ENCODE data around the gene LDHD.

The LDHD gene

GRCh38 chr16:75151798-75152197, 35.2 kb upstream of the LDHD start:
- Histone ChIP-seq H3K27ac (ENCODE audit: low read depth, low read length, poor library complexity, severe bottlenecking) (no peak overlapping the region), H4K20me1 (ENCODE audit: insufficient read depth, low read length) (no peaks in the 10 kb centered on the region), H3K4me1 (ENCODE audit: insufficient read depth, low read length, severe bottlenecking) (peaks cover 11% of the 10 kb centered on the region), H3F3A (ENCODE audit: insufficient read depth, low read length) (no peaks in the 10 kb centered on the region), H3K27me3 (ENCODE audit: insufficient read depth, low read length) (no peaks in the 10 kb centered on the region), H3K9ac (ENCODE audit: low read length) (no peak overlapping the region), H3K9me2 (ENCODE audit: low read depth, low read length) (no peaks in the 10 kb centered on the region), H3K4me2 (ENCODE audit: low read length) (no peak overlapping the region), H3K9me3 (ENCODE audit: low read length) (peaks cover 36% of the 10 kb centered on the region), H2AFZ (ENCODE audit: low read length) (no peak overlapping the region), H3K36me3 (ENCODE audit: insufficient read depth, low read length) (peaks cover 60% of the 10 kb centered on the region), H3K79me2 (ENCODE audit: insufficient read depth, low read length) (peaks cover 9% of the 10 kb centered on the region; the same call in 1 of the 2 replicates), H3K4me3 (ENCODE audit: low read depth, low read length, poor library complexity, severe bottlenecking) (no peak overlapping the region)
- TF ChIP-seq CTCF (IDR thresholded peaks at IDR 0.05; ENCODE audit: low read length) = no peak
- no peak for TF ChIP-seq EZH2 (IDR thresholded peaks at IDR 0.05; ENCODE audit: borderline replicate concordance, low read length)

DNA sequence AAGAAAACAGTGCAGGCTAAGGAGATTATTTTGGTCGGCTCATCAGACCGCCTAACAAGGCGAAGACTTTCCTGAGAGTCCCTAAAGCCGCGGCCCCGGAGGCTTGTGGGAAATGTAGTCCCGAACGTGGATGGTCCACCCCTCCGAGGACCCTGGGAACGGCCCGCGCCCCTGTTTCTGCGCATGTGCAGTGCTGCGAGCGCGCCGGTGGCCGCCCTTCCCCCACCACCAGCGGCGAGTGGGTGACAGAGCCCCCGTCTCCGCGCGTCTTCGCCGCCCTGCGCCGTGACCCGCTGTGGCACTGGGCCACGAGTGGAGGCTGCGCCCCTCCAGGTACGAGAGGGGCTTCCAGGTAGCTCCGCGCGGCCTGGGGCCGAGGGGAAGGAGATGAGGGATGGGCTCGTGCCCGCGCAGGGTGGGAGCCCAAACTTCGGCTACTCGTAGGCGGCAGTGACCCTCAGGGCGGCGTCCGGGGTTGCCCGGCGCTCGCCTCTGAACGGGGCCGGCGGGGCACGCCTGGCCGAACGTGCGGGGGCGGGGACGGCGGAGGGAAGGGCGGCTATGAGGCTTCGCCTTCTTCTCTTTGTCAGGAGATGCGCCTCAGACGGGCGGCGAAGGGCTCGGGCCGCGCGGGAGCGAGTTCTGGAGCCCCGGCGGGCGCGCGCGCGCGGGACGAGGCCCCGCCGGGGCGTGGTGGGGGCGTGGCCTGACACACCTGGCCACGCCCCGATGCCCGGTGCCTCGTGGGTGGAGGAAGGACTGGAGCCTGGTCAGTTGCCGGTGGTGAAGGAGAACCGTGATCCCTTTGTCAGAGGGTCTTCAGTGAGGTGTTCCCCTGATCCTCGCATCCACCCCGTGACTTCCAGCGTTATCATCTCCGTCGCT, 32.0 kb upstream of the LDHD start, which contains the start of gene ZFP1:
Gene ZFP1 (plus strand): TSS at position 214 of the 885 bp plus-strand sequence. CDS start 4,428 bp downstream, outside the sequence.
- TF ChIP-seq CTCF (IDR thresholded peaks at IDR 0.05; ENCODE audit: low read length) (no peak), EZH2 (IDR thresholded peaks at IDR 0.05; ENCODE audit: borderline replicate concordance, low read length) (no peak)
- Histone ChIP-seq H3K9me2 (ENCODE audit: low read depth, low read length) (no peaks in the 10 kb centered on the region), H3K4me2 (ENCODE audit: low read length) (peak within 1 kb of the TSS; percentile 90), H3K36me3 (ENCODE audit: insufficient read depth, low read length) (peaks cover 29% of the 10 kb centered on the region), H3K9ac (ENCODE audit: low read length) (peak within 1 kb of the TSS; percentile 95), H3F3A (ENCODE audit: insufficient read depth, low read length) (no peaks in the 10 kb centered on the region), H3K4me3 (ENCODE audit: low read depth, low read length, poor library complexity, severe bottlenecking) (peak within 1 kb of the TSS; percentile 89), H3K79me2 (ENCODE audit: insufficient read depth, low read length) (peaks cover 9% of the 10 kb centered on the region; the same call in 1 of the 2 replicates), H2AFZ (ENCODE audit: low read length) (no peak within 1 kb of the TSS), H3K27ac (ENCODE audit: low read depth, low read length, poor library complexity, severe bottlenecking) (peak within 1 kb of the TSS; percentile 77), H3K9me3 (ENCODE audit: low read length) (peaks cover 28% of the 10 kb centered on the region), H3K27me3 (ENCODE audit: insufficient read depth, low read length) (no peaks in the 10 kb centered on the region), H4K20me1 (ENCODE audit: insufficient read depth, low read length) (no peaks in the 10 kb centered on the region), H3K4me1 (ENCODE audit: insufficient read depth, low read length, severe bottlenecking) (peaks cover 11% of the 10 kb centered on the region)

- Histone ChIP-seq H2AFZ (ENCODE audit: low read length) (no peak overlapping the region), H3K4me3 (ENCODE audit: low read depth, low read length, poor library complexity, severe bottlenecking) (peak overlapping the region; percentile 89), H3K27ac (ENCODE audit: low read depth, low read length, poor library complexity, severe bottlenecking) (no peak overlapping the region), H3K36me3 (ENCODE audit: insufficient read depth, low read length) (peaks cover 22% of the 10 kb centered on the region), H3K27me3 (ENCODE audit: insufficient read depth, low read length) (no peaks in the 10 kb centered on the region), H3K4me1 (ENCODE audit: insufficient read depth, low read length, severe bottlenecking) (peaks cover 11% of the 10 kb centered on the region), H4K20me1 (ENCODE audit: insufficient read depth, low read length) (no peaks in the 10 kb centered on the region), H3K4me2 (ENCODE audit: low read length) (peak overlapping the region; percentile 90), H3F3A (ENCODE audit: insufficient read depth, low read length) (no peaks in the 10 kb centered on the region), H3K9me3 (ENCODE audit: low read length) (peaks cover 22% of the 10 kb centered on the region), H3K79me2 (ENCODE audit: insufficient read depth, low read length) (peaks cover 9% of the 10 kb centered on the region; the same call in 1 of the 2 replicates), H3K9ac (ENCODE audit: low read length) (no peak overlapping the region), H3K9me2 (ENCODE audit: low read depth, low read length) (no peaks in the 10 kb centered on the region)
- no peak for TF ChIP-seq CTCF (IDR thresholded peaks at IDR 0.05; ENCODE audit: low read length)
- TF ChIP-seq EZH2 (IDR thresholded peaks at IDR 0.05; ENCODE audit: borderline replicate concordance, low read length) = no peak
These were observed 31.4 kb upstream of the LDHD start for GRCh38 chr16:75147968-75148310.

Measured in OCI-LY1 (cell line).